Neural crest cell (in vitro differentiated cells): ENCODE measurements around the gene CCER1. TPM values are rescaled to one million over a fixed set of nuclear protein-coding genes. Genes with fewer than 3 reads are reported as not detected.

Experiments used
- DNase-seq: peaks from one replicate; pipeline ENCODE4 v3.0.0; 2021; ENCODE audit warnings: low read depth, mixed read lengths, low spot score
- H3K27ac Mint-ChIP-seq: one replicate; pipeline ENCODE4 v1.8.0; 2021; ENCODE audit warnings: mild to moderate bottlenecking, mixed read lengths; ENCODE audit not compliant: unreplicated experiment
- H3K27me3 Mint-ChIP-seq: 2 replicates; pipeline ENCODE4 v1.8.0; 2021; ENCODE audit warnings: low read depth, mild to moderate bottlenecking, mixed read lengths
- H3K36me3 Mint-ChIP-seq: 2 replicates; pipeline ENCODE4 v1.8.0; 2021; ENCODE audit warnings: low read depth, mild to moderate bottlenecking, mixed read lengths
- H3K4me1 Mint-ChIP-seq: 2 replicates; pipeline ENCODE4 v1.8.0; 2021; ENCODE audit warnings: mixed read lengths
- H3K4me3 Mint-ChIP-seq: one replicate; pipeline ENCODE4 v1.8.0; 2021; ENCODE audit warnings: mild to moderate bottlenecking, mixed read lengths
- H3K9me3 Mint-ChIP-seq: 2 replicates; pipeline ENCODE4 v1.8.0; 2021; ENCODE audit warnings: mixed read lengths
- CTCF ChIP-seq: fragments of 200-600 bp; sonication (generic); conservative IDR thresholded peaks from 2 replicates; pipeline ENCODE4 v1.5.0; 2021; ENCODE audit warnings: antibody characterized with exemption, mild to moderate bottlenecking
- long read RNA-seq: library from polyadenylated mRNA; unstranded; transcript quantifications from one replicate; pipeline ENCODE4 v2.0.0, GENCODE V29; 2020
- total RNA-seq: library from RNA; stranded (reverse); gene quantifications from 2 replicates; pipeline ENCODE4 v1.2.1, GENCODE V29; 2021

CCER1 gene, protein sequence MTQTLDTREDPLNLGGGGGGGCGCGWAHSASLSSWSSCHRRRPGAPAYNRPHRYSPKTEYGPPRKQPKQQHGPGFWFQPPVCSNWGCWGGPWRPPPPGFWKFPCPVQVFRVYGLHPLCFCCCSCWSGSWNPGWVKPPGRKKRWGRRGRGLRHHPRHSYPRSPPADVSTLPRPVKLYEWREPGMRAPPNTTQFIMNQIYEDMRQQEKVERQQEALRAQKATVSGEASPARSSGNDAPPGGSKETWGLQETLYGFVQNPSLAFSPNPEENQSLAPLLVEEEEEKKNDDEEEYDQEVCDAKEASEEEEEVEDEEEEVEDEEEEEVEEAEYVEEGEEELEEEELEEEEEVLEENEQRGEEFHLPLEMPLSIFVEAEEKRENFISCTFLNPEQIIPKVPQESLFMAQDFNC
- not detected in 2 replicates for total RNA-seq
- long read RNA-seq, result 0 reads

DNA sequence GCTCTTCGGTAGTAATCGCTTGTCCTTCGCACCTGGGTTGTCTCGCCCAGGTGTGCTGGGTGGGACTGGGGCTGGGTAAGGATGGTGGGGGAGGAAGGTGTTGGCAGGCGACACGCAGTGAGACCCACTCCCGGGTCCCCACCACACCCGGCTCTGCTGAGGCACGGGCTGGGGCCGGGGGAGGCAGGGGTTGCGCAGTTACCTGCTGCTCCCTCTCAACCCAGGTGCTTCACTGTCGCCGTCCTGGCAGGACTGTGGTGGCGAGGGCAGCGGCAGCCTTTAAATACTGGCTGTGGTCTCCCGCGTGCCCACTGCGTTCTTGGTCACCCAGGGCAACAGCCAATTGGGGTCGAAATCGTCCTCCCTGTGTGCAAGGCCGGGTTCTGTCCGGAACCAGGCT, at the start of gene CCER1:
TSS of gene CCER1 (minus strand) at position 256 of the 400 bp plus-strand sequence. CDS start 434 bp downstream, outside the sequence.
- H3K4me1 Mint-ChIP-seq, result peaks cover 6% of the 10 kb centered on the region
- H3K27me3 Mint-ChIP-seq, result no peaks in the 10 kb centered on the region
- H3K4me3 Mint-ChIP-seq, result no peak within 1 kb of the TSS
- no peaks in the 10 kb centered on the region for H3K36me3 Mint-ChIP-seq
- no peak for TF ChIP-seq CTCF
- peaks cover 3% of the 10 kb centered on the region for H3K9me3 Mint-ChIP-seq
- H3K27ac Mint-ChIP-seq, result no peak within 1 kb of the TSS
- no peak for DNase-seq

GRCh38 chr12:91003737-91004136, 48.8 kb upstream of the CCER1 start:
- no peaks in the 10 kb centered on the region for H3K9me3 Mint-ChIP-seq
- no peak overlapping the region for H3K4me3 Mint-ChIP-seq
- no peak for DNase-seq
- H3K27ac Mint-ChIP-seq, result no peak overlapping the region
- no peaks in the 10 kb centered on the region for H3K27me3 Mint-ChIP-seq
- no peaks in the 10 kb centered on the region for H3K36me3 Mint-ChIP-seq
- H3K4me1 Mint-ChIP-seq, result no peaks in the 10 kb centered on the region
- no peak for TF ChIP-seq CTCF

GRCh38 chr12:91001306-91001705, 46.3 kb upstream of the CCER1 start:
- no peak for TF ChIP-seq CTCF
- Mint-ChIP-seq H3K4me3 (no peak overlapping the region), H3K4me1 (no peaks in the 10 kb centered on the region), H3K27ac (no peak overlapping the region), H3K9me3 (no peaks in the 10 kb centered on the region), H3K36me3 (no peaks in the 10 kb centered on the region), H3K27me3 (no peaks in the 10 kb centered on the region)
- no peak for DNase-seq

GRCh38 chr12:90999966-91000365, 45.0 kb upstream of the CCER1 start:
- DNase-seq, result no peak
- H3K4me1 Mint-ChIP-seq, result peaks cover 4% of the 10 kb centered on the region
- no peaks in the 10 kb centered on the region for H3K9me3 Mint-ChIP-seq
- H3K27me3 Mint-ChIP-seq, result no peaks in the 10 kb centered on the region
- no peak for TF ChIP-seq CTCF
- H3K27ac Mint-ChIP-seq, result no peak overlapping the region
- H3K4me3 Mint-ChIP-seq, result no peak overlapping the region
- no peaks in the 10 kb centered on the region for H3K36me3 Mint-ChIP-seq

GRCh38 chr12:90999527-90999926, 44.6 kb upstream of the CCER1 start:
- no peaks in the 10 kb centered on the region for H3K36me3 Mint-ChIP-seq
- TF ChIP-seq CTCF, result no peak
- H3K27ac Mint-ChIP-seq, result no peak overlapping the region
- H3K27me3 Mint-ChIP-seq, result no peaks in the 10 kb centered on the region
- no peak overlapping the region for H3K4me3 Mint-ChIP-seq
- DNase-seq, result no peak
- no peaks in the 10 kb centered on the region for H3K9me3 Mint-ChIP-seq
- H3K4me1 Mint-ChIP-seq, result peaks cover 5% of the 10 kb centered on the region
